GM12878 (cell line): ENCODE results near the gene SASH1. TPM values are rescaled to one million over a fixed set of nuclear protein-coding genes. Genes with fewer than 3 reads are reported as not detected.
"Not testable (repeated sequence)": the region's sequence is repeated elsewhere in the genome, so short reads cannot be mapped to it uniquely, and the experiment has no call there.

Experiments used
- ATAC-seq: fragments of 200-7000 bp; cut with Tn5 transposase; 3 replicates; pipeline ENCODE4 v1.9.1; 2020; ENCODE audit warnings: mild to moderate bottlenecking, moderate library complexity
- BruUV-seq: library from RNA; stranded (reverse); fragments of 400-500 nt; replicated peaks from 2 replicates; lab custom pipeline; 2021; lab: Mats Ljungman, UMichigan
- CTCF ChIA-PET: fragments of 300-600 bp; sonication (Branson Sonifier 250); formaldehyde crosslinking; extraction: SDS; loops from one replicate; lab custom pipeline; 2021; ENCODE audit warnings: inconsistent platforms; lab: Yijun Ruan, JAX
- POLR2A ChIA-PET: fragments of 350-600 bp; formaldehyde crosslinking; extraction: SDS; loops from one replicate; lab custom pipeline; 2021; ENCODE audit warnings: inconsistent platforms; lab: Charles Lee
- RAD21 ChIA-PET: fragments of 300-600 bp; sonication (Branson Sonifier 250); formaldehyde crosslinking; loops from one replicate; lab custom pipeline; 2023; ENCODE audit warnings: antibody characterized with exemption; ENCODE audit not compliant: unreplicated experiment; lab: Charles Lee
- SMC1A ChIA-PET: fragments of 300-600 bp; sonication (Branson Sonifier 250); formaldehyde crosslinking; loops from one replicate; lab custom pipeline; 2023; ENCODE audit not compliant: unreplicated experiment, uncharacterized antibody; lab: Charles Lee
- DNase-seq: peaks from one replicate; pipeline ENCODE4 v3.0.0-alpha.2; 2011; ENCODE audit warnings: low read depth, low spot score
- FAIRE-seq: peaks from 3 replicates; lab custom pipeline; 2011; peaks lifted over from hg19 to GRCh38; lab: Jason Lieb, UNC
- H2AFZ ChIP-seq: 2 replicates; pipeline ENCODE4 v1.6.0; 2011; ENCODE audit warnings: low read depth, low read length, control low read depth; ENCODE audit not compliant: control insufficient read depth
- H3K27ac ChIP-seq: 2 replicates; pipeline ENCODE4 v1.5.1; 2011; ENCODE audit warnings: control low read depth; ENCODE audit not compliant: control insufficient read depth, insufficient read depth
- H3K27me3 ChIP-seq, 2 experiments: replicated peaks in 1 of 2; 2 replicates each; pipeline versions ENCODE4 v1.6.0 to v1.6.1; 2011; ENCODE audit warnings: low read length in 1 of 2; ENCODE audit not compliant: control insufficient read depth in 2 of 2, insufficient read depth in 2 of 2
- H3K36me3 ChIP-seq, 2 experiments: 2 replicates each; pipeline ENCODE4 v1.5.1; 2011; ENCODE audit warnings: low read length in 1 of 2; ENCODE audit not compliant: control insufficient read depth in 2 of 2, insufficient read depth in 2 of 2
- H3K4me1 ChIP-seq: 2 replicates; pipeline ENCODE4 v1.6.1; 2011; ENCODE audit warnings: mild to moderate bottlenecking, low read length, moderate library complexity, mixed read lengths; ENCODE audit not compliant: control insufficient read depth, insufficient read depth
- H3K4me2 ChIP-seq: 2 replicates; pipeline ENCODE4 v1.6.0; 2011; ENCODE audit warnings: control low read depth; ENCODE audit not compliant: control insufficient read depth, insufficient read depth
- H3K4me3 ChIP-seq: fragments of 200-600 bp; sonication (generic); 2 replicates; pipeline ENCODE4 v1.5.1; 2016
- H3K79me2 ChIP-seq: 2 replicates; pipeline ENCODE4 v1.6.0; 2011; ENCODE audit warnings: low read length; ENCODE audit not compliant: control insufficient read depth, insufficient read depth
- H3K9ac ChIP-seq: 2 replicates; pipeline ENCODE4 v1.8.0; 2011; ENCODE audit warnings: low read length, control low read depth, mixed read lengths; ENCODE audit not compliant: control insufficient read depth, insufficient read depth
- H3K9me3 ChIP-seq: replicated peaks from 3 replicates; pipeline ENCODE4 v1.5.1; 2011; ENCODE audit warnings: mild to moderate bottlenecking, low read length; ENCODE audit not compliant: control insufficient read depth, insufficient read depth
- H4K20me1 ChIP-seq: 2 replicates; pipeline ENCODE4 v1.6.0; 2011; ENCODE audit not compliant: control insufficient read depth, insufficient read depth
- ATF7 ChIP-seq: fragments of 450-650 bp; IDR thresholded peaks from 2 replicates; pipeline ENCODE4 v1.6.1; 2016; ENCODE audit warnings: low read depth, mild to moderate bottlenecking
- FOXK2 ChIP-seq: fragments of 450-650 bp; IDR thresholded peaks from 2 replicates; pipeline ENCODE4 v1.6.1; 2017; ENCODE audit warnings: mild to moderate bottlenecking, moderate library complexity
- LARP7 ChIP-seq: fragments of 450-650 bp; IDR thresholded peaks from 2 replicates; pipeline ENCODE4 v1.6.1; 2017; ENCODE audit warnings: mild to moderate bottlenecking
- WGBS: methylation state at CpG from one replicate; pipeline ENCODE4 v1.1.6; 2016; ENCODE audit warnings: low lambda C conversion rate; ENCODE audit not compliant: insufficient replicate concordance, insufficient coverage; ENCODE audit errors: missing lambda C conversion rate; 5-methylcytosine and 5-hydroxymethylcytosine counted together
- in situ Hi-C: fragments of 300-500 bp; cut with MboI; formaldehyde crosslinking; loops from 9 replicates; pipeline ENCODE4 v1.14.3; 2018; ENCODE audit warnings: mixed read lengths
- intact Hi-C: fragments of 100-400 bp; cut with micrococcal nuclease; formaldehyde crosslinking; loops from one replicate; pipeline ENCODE4 v1.14.2; 2022; ENCODE audit not compliant: unreplicated experiment
- polyA plus RNA-seq, 11 experiments: library from polyadenylated mRNA; depleted of rRNA in 4 of 11; unstranded in 6 of 11; stranded (reverse) in 5 of 11; fragments of >200 nt; fragmentation: Nextera tagmentation in 4 of 11; fragmentation: Illumina TruSeq in 1 of 11; extraction: Ambion mirVana in 4 of 11; extraction: Trizol in 1 of 11; gene quantifications; 1 replicate in 1 of 11; 2 replicates in 10 of 11; pipeline versions ENCODE4 v1.2.1 to v1.2.3, GENCODE V29; 2011 to 2016; ENCODE audit warnings: inconsistent platforms in 2 of 11, missing spikeins in 2 of 11, low read depth in 1 of 11
- total RNA-seq, 4 experiments: library from RNA; depleted of rRNA in 3 of 4; stranded (reverse); fragments of >200 nt in 3 of 4; fragmentation: Illumina TruSeq in 1 of 4; extraction: Trizol in 1 of 4; gene quantifications; 2 replicates each; pipeline versions ENCODE4 v1.2.1 to v1.2.3, GENCODE V29; 2013 to 2021
- TF ChIP-seq, protein P1 (sequence below): IDR thresholded peaks from 2 replicates; pipeline ENCODE4 v1.6.1; 2012; ENCODE audit warnings: low read depth, low read length, improper control_type of control experiment

The SASH1 gene
- total and polyA plus RNA-seq, 10 of the 15 experiments (the other 5 are each of a cell fraction or from before 2014, with no cell fraction given) = 0.01 to 0.73 (median 0.14) TPM; not detected in 4

DNA sequence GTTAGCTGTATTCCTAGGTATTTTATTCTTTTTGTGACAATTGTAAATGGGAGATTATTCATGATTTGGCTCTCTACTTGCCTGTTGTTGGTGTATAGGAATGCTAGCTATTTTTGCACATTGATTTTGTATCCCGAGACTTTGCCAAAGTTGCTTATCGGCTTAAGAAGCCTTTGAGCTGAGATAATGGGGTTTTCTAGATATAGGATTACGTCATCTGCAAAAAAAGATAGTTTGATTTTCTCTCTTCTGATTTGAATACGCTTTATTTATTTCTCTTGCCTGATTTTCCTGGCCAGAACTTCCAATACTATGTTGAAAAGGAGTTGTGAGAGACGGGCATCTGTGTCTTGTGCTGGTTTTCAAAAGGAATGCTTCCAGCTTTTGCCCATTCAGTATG is 241.0 kb downstream of the SASH1 start:
- FAIRE-seq = no peak
- ChIA-PET CTCF (interaction anchor here (0.6 kb wide), 2 partner anchors 222 to 954 kb away, joined by 3 read pairs; no protein-coding TSS in a partner anchor), SMC1A (interaction anchor here (1.7 kb wide), 1 partner anchor 99 kb away, joined by 4 read pairs; no protein-coding TSS in a partner anchor), RAD21 (no interaction called here), POLR2A (no interaction called here)
- TF ChIP-seq LARP7 = no peak
- TF ChIP-seq ATF7 = peak; percentile 82
- TF ChIP-seq FOXK2 = no peak
- TF ChIP-seq, protein P1, sequence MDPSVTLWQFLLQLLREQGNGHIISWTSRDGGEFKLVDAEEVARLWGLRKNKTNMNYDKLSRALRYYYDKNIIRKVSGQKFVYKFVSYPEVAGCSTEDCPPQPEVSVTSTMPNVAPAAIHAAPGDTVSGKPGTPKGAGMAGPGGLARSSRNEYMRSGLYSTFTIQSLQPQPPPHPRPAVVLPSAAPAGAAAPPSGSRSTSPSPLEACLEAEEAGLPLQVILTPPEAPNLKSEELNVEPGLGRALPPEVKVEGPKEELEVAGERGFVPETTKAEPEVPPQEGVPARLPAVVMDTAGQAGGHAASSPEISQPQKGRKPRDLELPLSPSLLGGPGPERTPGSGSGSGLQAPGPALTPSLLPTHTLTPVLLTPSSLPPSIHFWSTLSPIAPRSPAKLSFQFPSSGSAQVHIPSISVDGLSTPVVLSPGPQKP = no peak
- in situ Hi-C loops = no loop called here
- Histone ChIP-seq H3K27me3 (no peaks in the 10 kb centered on the region; a peak in 2 of 4 replicates), H4K20me1 (no peaks in the 10 kb centered on the region), H3K4me3 (no peak overlapping the region), H3K36me3 (no peaks in the 10 kb centered on the region), H3K4me2 (no peak overlapping the region), H3K9ac (no peak overlapping the region), H3K79me2 (no peaks in the 10 kb centered on the region), H2AFZ (no peak overlapping the region), H3K9me3 (no peaks in the 10 kb centered on the region; the same call in 1 of the 3 replicates), H3K27ac (no peak overlapping the region), H3K4me1 (no peaks in the 10 kb centered on the region)
- no peak for ATAC-seq
- BruUV-seq = no TSS peak
- no peak for DNase-seq
- 46% methylated on average over 5 of the region's 5 CpGs for WGBS
- intact Hi-C loops = no loop called here

DNA sequence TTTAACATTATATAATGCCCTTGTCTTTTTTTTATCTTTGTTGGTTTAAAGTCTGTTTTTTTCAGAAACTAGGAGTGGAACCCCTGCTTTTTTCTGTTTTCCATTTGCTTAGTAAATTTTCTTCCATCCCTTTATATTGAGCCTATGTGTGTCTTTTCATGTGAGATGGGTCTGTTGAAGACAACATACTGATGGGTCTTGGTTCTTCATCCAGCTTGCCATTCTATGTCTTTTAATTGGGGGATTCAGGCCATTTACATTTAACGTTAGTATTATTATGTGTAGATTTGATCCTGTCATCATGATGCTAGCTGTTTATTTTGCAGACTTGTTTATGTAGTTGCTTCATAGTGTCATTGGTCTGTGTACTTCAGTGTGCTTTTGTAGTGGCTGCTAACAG is 243.0 kb downstream of the SASH1 start:
- RAD21 ChIA-PET, H4K20me1 ChIP-seq, H3K36me3 ChIP-seq, POLR2A ChIA-PET, in situ Hi-C loops, ATAC-seq, H3K4me2 ChIP-seq, H3K79me2 ChIP-seq, FAIRE-seq, H3K27ac ChIP-seq, intact Hi-C loops, H3K4me1 ChIP-seq, H2AFZ ChIP-seq, H3K4me3 ChIP-seq, H3K9me3 ChIP-seq, DNase-seq, CTCF ChIA-PET, H3K27me3 ChIP-seq, BruUV-seq, H3K9ac ChIP-seq: not testable (repeated sequence)
- SMC1A ChIA-PET = interaction anchor here (1.0 kb wide), 1 partner anchor 166 kb away, joined by 3 read pairs; no protein-coding TSS in a partner anchor
- 81% methylated on average over 1 of the region's 1 CpG for WGBS
